ENCODE results near the gene CST11. TPM values are rescaled to one million over a fixed set of nuclear protein-coding genes. Genes with fewer than 3 reads are reported as not detected.

CST11 gene
- total RNA-seq, 1 donor: not detected

GRCh38 chr20:23455639-23456038 is 3.0 kb upstream of the CST11 start:
- H3K4me3 ChIP-seq (ENCODE audit: low read depth, low read length): no peak overlapping the region
- TF ChIP-seq CTCF (IDR thresholded peaks at IDR 0.05; ENCODE audit: insufficient read depth, low read length): no peak
- no peak for DNase-seq (ENCODE audit: low read depth)

GRCh38 chr20:23454816-23455215 is 2.1 kb upstream of the CST11 start:
- DNase-seq (ENCODE audit: low read depth): no peak
- no peak overlapping the region for H3K4me3 ChIP-seq (ENCODE audit: low read depth, low read length)
- TF ChIP-seq CTCF (IDR thresholded peaks at IDR 0.05; ENCODE audit: insufficient read depth, low read length): no peak

GRCh38 chr20:23453549-23454543 is 1.2 kb upstream of the CST11 start:
- DNase-seq (ENCODE audit: low read depth): no peak
- no peak overlapping the region for H3K4me3 ChIP-seq (ENCODE audit: low read depth, low read length)
- no peak for TF ChIP-seq CTCF (IDR thresholded peaks at IDR 0.05; ENCODE audit: insufficient read depth, low read length)

- TF ChIP-seq CTCF (IDR thresholded peaks at IDR 0.05; ENCODE audit: insufficient read depth, low read length): no peak
- DNase-seq (ENCODE audit: low read depth): no peak
Measured at GRCh38 chr20:23451956-23452487, 654 bp downstream of the CST11 start.

GRCh38 chr20:23450877-23451276 is 1.8 kb downstream of the CST11 start:
- DNase-seq (ENCODE audit: low read depth): no peak
- no peak for TF ChIP-seq CTCF (IDR thresholded peaks at IDR 0.05; ENCODE audit: insufficient read depth, low read length)
- no peak overlapping the region for H3K4me3 ChIP-seq (ENCODE audit: low read depth, low read length)

More at GRCh38 chr20:23451956-23452487, 654 bp downstream of the CST11 start:
- no peak overlapping the region for H3K4me3 ChIP-seq (ENCODE audit: low read depth, low read length)

- DNase-seq (ENCODE audit: low read depth): no peak
- no peak for TF ChIP-seq CTCF (IDR thresholded peaks at IDR 0.05; ENCODE audit: insufficient read depth, low read length)
- H3K4me3 ChIP-seq (ENCODE audit: low read depth, low read length): no peak overlapping the region
Measured at GRCh38 chr20:23449421-23449820, 3.3 kb downstream of the CST11 start.
